NOMO-1 treated with DMSO at 0.1 percent for 48 hours (cell line): ENCODE results near the gene MISP.

Experiments
- DNase-seq: peaks from one replicate; lab custom pipeline; 2025; ENCODE audit not compliant: unreplicated experiment; lab: John Stamatoyannopoulos, UW

MISP gene

GRCh38 chr19:806815-807421 is 56.0 kb downstream of the MISP start:
- no peak for DNase-seq

- DNase-seq, result no peak
These were observed 56.9 kb downstream of the MISP start for GRCh38 chr19:807627-808422.

- DNase-seq, result no peak
These were observed 57.5 kb downstream of the MISP start for GRCh38 chr19:808423-808775.

GRCh38 chr19:810077-810855 is 59.4 kb downstream of the MISP start:
- no peak for DNase-seq

- DNase-seq, result no peak
These were observed 60.1 kb downstream of the MISP start for GRCh38 chr19:810883-811489.

GRCh38 chr19:811506-812048 is 60.7 kb downstream of the MISP start:
- DNase-seq, result no peak

GRCh38 chr19:812049-812746 is 61.3 kb downstream of the MISP start:
- DNase-seq, result no peak

GRCh38 chr19:812747-813218 is 61.9 kb downstream of the MISP start:
- no peak for DNase-seq

GRCh38 chr19:813219-814151 is 62.6 kb downstream of the MISP start:
- no peak for DNase-seq
